Activated gamma-delta T cell treated with Interleukin-2 at 50 U/mL for 16 hours (primary cell): ENCODE results near the gene SLC9A9.
"Not testable (repeated sequence)": the region's sequence is repeated elsewhere in the genome, so short reads cannot be mapped to it uniquely, and the experiment has no call there.

Experiments
- DNase-seq: peaks from one replicate; pipeline ENCODE4 v3.0.0-alpha.2; 2020

SLC9A9 gene

GRCh38 chr3:143536817-143537535, 311.3 kb downstream of the SLC9A9 start:
- DNase-seq = no peak

GRCh38 chr3:143535994-143536784, 312.1 kb downstream of the SLC9A9 start:
- DNase-seq = no peak

GRCh38 chr3:143533391-143533790, 314.9 kb downstream of the SLC9A9 start:
- DNase-seq = no peak

GRCh38 chr3:143532091-143532490, 316.2 kb downstream of the SLC9A9 start:
- DNase-seq = no peak

- no peak for DNase-seq
Measured at GRCh38 chr3:143531101-143531500, 317.2 kb downstream of the SLC9A9 start.

- no peak for DNase-seq
Measured at GRCh38 chr3:143529798-143530197, 318.5 kb downstream of the SLC9A9 start.

- DNase-seq = peak; percentile 20
Measured at GRCh38 chr3:143529018-143529478, 319.2 kb downstream of the SLC9A9 start.

- no peak for DNase-seq
Measured at GRCh38 chr3:143526011-143526545, 322.2 kb downstream of the SLC9A9 start.

- no peak for DNase-seq
Measured at GRCh38 chr3:143525408-143525807, 322.9 kb downstream of the SLC9A9 start.

GRCh38 chr3:143521803-143522202, 326.5 kb downstream of the SLC9A9 start:
- DNase-seq = no peak

- not testable (repeated sequence) for DNase-seq
Measured at GRCh38 chr3:143517131-143517530, 331.1 kb downstream of the SLC9A9 start.

GRCh38 chr3:143514874-143515273, 333.4 kb downstream of the SLC9A9 start:
- no peak for DNase-seq

- no peak for DNase-seq
Measured at GRCh38 chr3:143514109-143514508, 334.2 kb downstream of the SLC9A9 start.

- no peak for DNase-seq
Measured at GRCh38 chr3:143511174-143511879, 336.9 kb downstream of the SLC9A9 start.

- no peak for DNase-seq
Measured at GRCh38 chr3:143510601-143511000, 337.7 kb downstream of the SLC9A9 start.

GRCh38 chr3:143507735-143508580, 340.3 kb downstream of the SLC9A9 start:
- no peak for DNase-seq

- DNase-seq = no peak
Measured at GRCh38 chr3:143506190-143506589, 342.1 kb downstream of the SLC9A9 start.

- DNase-seq = no peak
Measured at GRCh38 chr3:143503325-143503885, 344.9 kb downstream of the SLC9A9 start.

GRCh38 chr3:143502081-143502480, 346.2 kb downstream of the SLC9A9 start:
- no peak for DNase-seq

- DNase-seq = no peak
Measured at GRCh38 chr3:143497382-143497781, 350.9 kb downstream of the SLC9A9 start.

- no peak for DNase-seq
Measured at GRCh38 chr3:143496191-143496590, 352.1 kb downstream of the SLC9A9 start.

- DNase-seq = no peak
Measured at GRCh38 chr3:143495527-143495926, 352.7 kb downstream of the SLC9A9 start.
